Measurements from ENCODE around the gene ZFP64.

DNA sequence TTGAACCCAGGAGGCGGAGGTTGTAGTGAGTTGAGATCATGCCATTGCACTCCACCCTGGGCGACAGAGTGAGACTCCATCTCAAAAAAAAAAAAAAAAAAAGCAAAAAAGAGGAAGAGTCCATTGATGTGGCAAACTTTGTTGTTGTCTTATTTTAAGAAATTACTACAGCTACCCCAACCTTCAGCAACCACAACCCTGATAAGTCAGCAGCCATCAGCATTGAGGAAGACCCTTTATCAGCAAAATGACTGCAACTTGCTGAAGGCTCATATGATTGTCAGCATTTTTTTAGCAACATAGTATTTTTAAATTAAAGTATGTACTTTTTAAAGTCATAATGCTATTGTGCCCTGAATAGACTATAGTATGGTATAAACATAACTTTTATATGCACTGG is 48.8 kb downstream of the ZFP64 start:
- TF ChIP-seq, protein P1, sequence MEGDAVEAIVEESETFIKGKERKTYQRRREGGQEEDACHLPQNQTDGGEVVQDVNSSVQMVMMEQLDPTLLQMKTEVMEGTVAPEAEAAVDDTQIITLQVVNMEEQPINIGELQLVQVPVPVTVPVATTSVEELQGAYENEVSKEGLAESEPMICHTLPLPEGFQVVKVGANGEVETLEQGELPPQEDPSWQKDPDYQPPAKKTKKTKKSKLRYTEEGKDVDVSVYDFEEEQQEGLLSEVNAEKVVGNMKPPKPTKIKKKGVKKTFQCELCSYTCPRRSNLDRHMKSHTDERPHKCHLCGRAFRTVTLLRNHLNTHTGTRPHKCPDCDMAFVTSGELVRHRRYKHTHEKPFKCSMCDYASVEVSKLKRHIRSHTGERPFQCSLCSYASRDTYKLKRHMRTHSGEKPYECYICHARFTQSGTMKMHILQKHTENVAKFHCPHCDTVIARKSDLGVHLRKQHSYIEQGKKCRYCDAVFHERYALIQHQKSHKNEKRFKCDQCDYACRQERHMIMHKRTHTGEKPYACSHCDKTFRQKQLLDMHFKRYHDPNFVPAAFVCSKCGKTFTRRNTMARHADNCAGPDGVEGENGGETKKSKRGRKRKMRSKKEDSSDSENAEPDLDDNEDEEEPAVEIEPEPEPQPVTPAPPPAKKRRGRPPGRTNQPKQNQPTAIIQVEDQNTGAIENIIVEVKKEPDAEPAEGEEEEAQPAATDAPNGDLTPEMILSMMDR (conservative IDR thresholded peaks at IDR 0.05; ENCODE audit: low read depth, low read length), result no peak
- TF ChIP-seq SMC3 (IDR thresholded peaks at IDR 0.05; ENCODE audit: low read depth, low read length) (no peak), CEBPB (IDR thresholded peaks at IDR 0.05; ENCODE audit: low read depth, low read length) (no peak), POLR2A (IDR thresholded peaks at IDR 0.05; ENCODE audit: low read depth, low read length) (no peak), RAD21 (IDR thresholded peaks at IDR 0.05; ENCODE audit: low read length) (no peak)

Data from IMR-90 (cell line).